Measurements from ENCODE around the gene CEMIP. TPM values are rescaled to one million over a fixed set of nuclear protein-coding genes. Genes with fewer than 3 reads are reported as not detected.

CEMIP gene
- total and polyA plus RNA-seq, 10 of the 15 experiments (the other 5 are each of a cell fraction or from before 2014, with no cell fraction given): 0.01 to 0.44 (median 0.16) TPM; not detected in 6

- TF ChIP-seq RAD21 (IDR thresholded peaks at IDR 0.05; ENCODE audit: insufficient read depth, low read depth, low read length) (no peak), MXI1 (IDR thresholded peaks at IDR 0.05; ENCODE audit: low read depth, low read length) (no peak)
These were observed 9.9 kb upstream of the CEMIP start (continued) for GRCh38 chr15:80769153-80769828.

GRCh38 chr15:80769829-80770705 is 9.1 kb upstream of the CEMIP start:
- H3K27me3 ChIP-seq (replicated peaks in 1 of 2; ENCODE audit: control insufficient read depth in 2 of 2, insufficient read depth in 2 of 2, low read length in 1 of 2): no peaks in the 10 kb centered on the region
- H3K9me3 ChIP-seq (replicated peaks; ENCODE audit: control insufficient read depth, insufficient read depth, low read length): no peaks in the 10 kb centered on the region
- POLR2A ChIA-PET: interaction anchor here (0.7 kb wide), 1 partner anchor 140 kb away, joined by 3 read pairs; no protein-coding TSS in a partner anchor
- ATAC-seq (no peak), DNase-seq (ENCODE audit: low read depth, low spot score) (no peak), FAIRE-seq (no peak)
- intact Hi-C loops (cut with micrococcal nuclease; ENCODE audit: unreplicated experiment) (no loop called here), in situ Hi-C loops (cut with MboI) (loop anchor here (10.0 kb wide), 1 partner anchor 205 kb away; no protein-coding TSS in a partner anchor)
- H3K9ac ChIP-seq (ENCODE audit: control insufficient read depth, insufficient read depth, low read length): no peak overlapping the region
- SMC1A ChIA-PET (ENCODE audit: uncharacterized antibody, unreplicated experiment): no interaction called here
- no peak overlapping the region for H2AFZ ChIP-seq (ENCODE audit: control insufficient read depth, low read depth, low read length)
- no peak overlapping the region for H3K4me2 ChIP-seq (ENCODE audit: control insufficient read depth, insufficient read depth)
- CTCF ChIA-PET: no interaction called here
- RAD21 ChIA-PET (ENCODE audit: unreplicated experiment): no interaction called here
- H3K4me3 ChIP-seq: no peak overlapping the region
- no peak overlapping the region for H3K27ac ChIP-seq (ENCODE audit: control insufficient read depth, insufficient read depth)
- no peaks in the 10 kb centered on the region for H4K20me1 ChIP-seq (ENCODE audit: control insufficient read depth, insufficient read depth)
- H3K79me2 ChIP-seq (ENCODE audit: control insufficient read depth, insufficient read depth, low read length): no peaks in the 10 kb centered on the region
- no TSS peak for BruUV-seq (replicated peaks)
- WGBS (ENCODE audit: insufficient coverage, insufficient replicate concordance, low lambda C conversion rate, missing lambda C conversion rate): 35% methylated on average over 7 of the region's 7 CpGs
- no peaks in the 10 kb centered on the region for H3K36me3 ChIP-seq (ENCODE audit: control insufficient read depth in 2 of 2, insufficient read depth in 2 of 2, low read length in 1 of 2)
- TF ChIP-seq JUND (IDR thresholded peaks at IDR 0.05; ENCODE audit: low read depth, low read length) (no peak), PAX5 (IDR thresholded peaks at IDR 0.05; ENCODE audit: borderline replicate concordance, low read depth, low read length) (no peak), SREBF1 (IDR thresholded peaks at IDR 0.05; ENCODE audit: low read length) (no peak), CBX3 (IDR thresholded peaks at IDR 0.05; ENCODE audit: borderline replicate concordance, low read depth) (no peak), WRNIP1 (IDR thresholded peaks at IDR 0.05; ENCODE audit: borderline replicate concordance, low read depth, low read length) (no peak), NR2C1 (IDR thresholded peaks at IDR 0.05) (no peak)
- H3K4me1 ChIP-seq (ENCODE audit: control insufficient read depth, insufficient read depth, low read length): no peaks in the 10 kb centered on the region

All from GM12878 (cell line).